ENCODE measurements around the gene DICER1.

- no peak for TF ChIP-seq PCBP2 (IDR thresholded peaks at IDR 0.05; ENCODE audit: low read depth, low read length, poor library complexity, severe bottlenecking)
- TF ChIP-seq ZNF398 (CRISPR knock-in tag; IDR thresholded peaks at IDR 0.05), result no peak
Observed at GRCh38 chr14:95064256-95064655, 93.1 kb downstream of the DICER1 start.

Measured in K562 (cell line).